GM12872 (cell line): ENCODE results near the gene CAMTA1.

ENCODE experiments used
- CTCF ChIP-seq: IDR thresholded peaks from 3 replicates; pipeline ENCODE4 v1.5.1; 2011; ENCODE audit warnings: low read depth, mild to moderate bottlenecking, low read length, moderate library complexity; ENCODE audit not compliant: insufficient read depth

Gene CAMTA1

GRCh38 chr1:7493711-7494454 is 708.6 kb downstream of the CAMTA1 start:
- TF ChIP-seq CTCF = no peak

- TF ChIP-seq CTCF = no peak
Observed at GRCh38 chr1:7495962-7496361, 710.7 kb downstream of the CAMTA1 start.

GRCh38 chr1:7497107-7497637 is 711.9 kb downstream of the CAMTA1 start:
- no peak for TF ChIP-seq CTCF

- no peak for TF ChIP-seq CTCF
Observed at GRCh38 chr1:7500381-7501083, 715.3 kb downstream of the CAMTA1 start.

GRCh38 chr1:7501084-7501491 is 715.8 kb downstream of the CAMTA1 start:
- no peak for TF ChIP-seq CTCF

GRCh38 chr1:7501723-7502603 is 716.7 kb downstream of the CAMTA1 start:
- TF ChIP-seq CTCF = no peak

GRCh38 chr1:7503691-7504437 is 718.6 kb downstream of the CAMTA1 start:
- TF ChIP-seq CTCF = no peak
